Stomach (tissue), 4 donors: ENCODE results near the gene MBTD1.

Experiments
- CTCF ChIP-seq, 7 experiments: fragments of 450-650 bp in 4 of 7; fragments of 200-600 bp in 3 of 7; sonication (generic) in 3 of 7; IDR thresholded peaks; one replicate each; pipeline ENCODE4 v1.5.1; 2016 to 2019; ENCODE audit warnings: antibody characterized with exemption in 7 of 7, control low read depth in 2 of 7, mild to moderate bottlenecking in 1 of 7
- EP300 ChIP-seq: sonication (generic); formaldehyde crosslinking; IDR thresholded peaks from one replicate; pipeline ENCODE4 v1.6.1; 2017; ENCODE audit warnings: antibody characterized with exemption
- POLR2A ChIP-seq, 4 donors: fragments of 450-650 bp; IDR thresholded peaks; one replicate each; pipeline ENCODE4 v1.6.1; 2016; ENCODE audit warnings: antibody characterized with exemption in 4 of 4, control low read depth in 2 of 4, mild to moderate bottlenecking in 1 of 4, moderate library complexity in 1 of 4
- POLR2AphosphoS5 ChIP-seq, 3 donors: sonication (generic); formaldehyde crosslinking; IDR thresholded peaks; one replicate each; pipeline ENCODE4 v1.6.1; 2016; ENCODE audit warnings: antibody characterized with exemption in 3 of 3

- TF ChIP-seq POLR2A (IDR thresholded peaks at IDR 0.05) (no peak), CTCF (IDR thresholded peaks at IDR 0.05) (no peak), EP300 (no peak), POLR2AphosphoS5 (IDR thresholded peaks at IDR 0.05) (no peak)
Observed at GRCh38 chr17:51200846-51201245, 59.0 kb downstream of the MBTD1 start.
